NCI-H510A (cell line): Measurements from ENCODE around the gene ENPP1.

Source experiments
- DNase-seq: peaks from one replicate; lab custom pipeline; 2025; lab: John Stamatoyannopoulos, UW

Gene ENPP1

DNA sequence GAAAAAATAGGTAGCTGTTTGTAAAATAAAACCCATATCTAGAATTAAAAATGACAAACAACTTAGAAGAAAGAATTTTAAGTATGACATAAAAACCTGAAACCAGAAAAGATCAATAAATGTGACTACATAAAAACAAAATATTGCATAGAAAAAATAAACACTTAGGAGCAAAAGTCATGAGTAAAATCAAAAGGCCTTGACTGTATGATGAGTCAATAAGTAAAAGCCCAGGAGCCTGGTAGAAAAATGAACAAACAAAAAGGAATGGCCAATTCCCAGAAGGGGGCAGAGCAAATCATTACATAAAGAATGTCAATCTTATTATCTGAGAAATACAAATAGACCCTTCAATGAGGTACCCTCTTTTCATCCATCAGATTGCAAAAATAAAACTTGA, 20.7 kb upstream of the ENPP1 start:
- no peak for DNase-seq

DNA sequence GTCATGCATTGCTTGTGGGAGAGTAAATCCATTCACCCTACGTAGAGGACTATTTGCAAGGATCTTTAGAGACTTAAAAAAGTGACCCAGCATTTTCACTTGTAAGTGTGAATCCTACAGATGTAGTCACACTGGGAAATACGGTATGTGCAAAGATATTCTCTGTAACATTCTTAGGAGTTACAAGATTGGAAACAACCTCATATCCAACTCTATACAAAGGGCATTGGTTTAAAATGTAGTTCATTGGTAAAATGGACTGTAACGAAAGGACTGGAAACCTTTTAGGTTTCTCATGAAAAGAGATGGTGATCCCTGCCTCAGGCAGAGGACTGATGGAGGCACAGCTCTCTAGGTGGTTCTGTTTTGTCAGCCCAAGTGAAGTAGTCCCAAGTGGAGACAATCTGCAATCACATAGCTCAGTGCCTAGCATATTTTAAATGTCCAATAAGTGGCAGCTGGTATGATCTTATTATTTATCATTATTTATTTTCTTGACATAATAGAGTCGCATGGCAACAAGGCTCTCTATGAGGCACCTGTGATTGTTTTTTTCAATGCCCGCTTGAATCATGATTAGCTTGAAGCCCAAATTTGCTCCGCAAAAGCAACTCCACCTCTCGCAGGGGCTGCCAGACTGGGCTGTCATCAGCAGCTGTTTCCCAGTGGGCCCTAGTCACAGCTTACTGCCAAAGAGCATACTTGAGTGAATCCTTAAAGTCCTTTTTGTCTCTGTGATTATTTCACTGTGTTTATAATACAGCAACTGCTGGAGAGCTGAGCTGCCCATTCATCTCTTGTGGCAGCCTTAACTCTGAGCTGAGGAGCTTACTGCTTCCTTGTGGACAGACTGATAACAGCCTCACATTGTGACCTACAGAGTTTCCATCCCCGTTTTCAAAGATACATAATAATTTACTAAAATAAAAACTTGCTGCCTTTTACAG, 19.8 kb upstream of the ENPP1 start:
- no peak for DNase-seq

DNA sequence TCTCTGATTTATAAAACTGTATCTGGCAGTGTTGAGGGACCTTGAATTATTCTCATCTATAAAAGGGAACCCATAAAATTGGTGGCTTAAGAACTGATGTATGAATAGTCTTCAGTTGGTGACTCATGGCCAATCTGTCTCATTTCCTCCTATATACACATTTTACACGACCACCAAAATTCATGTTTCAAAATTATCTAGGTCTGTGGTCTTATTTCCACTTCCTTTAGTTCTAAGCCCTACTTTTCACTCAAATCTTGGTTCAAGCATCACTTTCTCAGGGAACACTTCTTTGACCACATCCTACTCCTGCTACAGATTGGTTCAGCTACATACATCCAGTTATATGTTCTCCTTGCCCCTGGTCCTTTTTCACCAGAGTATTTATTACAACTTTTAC, 18.6 kb upstream of the ENPP1 start:
- DNase-seq, result no peak

- no peak for DNase-seq
Measured at GRCh38 chr6:131791476-131791875, 16.3 kb upstream of the ENPP1 start.

GRCh38 chr6:131792091-131792496, 15.7 kb upstream of the ENPP1 start:
- DNase-seq, result no peak

DNA sequence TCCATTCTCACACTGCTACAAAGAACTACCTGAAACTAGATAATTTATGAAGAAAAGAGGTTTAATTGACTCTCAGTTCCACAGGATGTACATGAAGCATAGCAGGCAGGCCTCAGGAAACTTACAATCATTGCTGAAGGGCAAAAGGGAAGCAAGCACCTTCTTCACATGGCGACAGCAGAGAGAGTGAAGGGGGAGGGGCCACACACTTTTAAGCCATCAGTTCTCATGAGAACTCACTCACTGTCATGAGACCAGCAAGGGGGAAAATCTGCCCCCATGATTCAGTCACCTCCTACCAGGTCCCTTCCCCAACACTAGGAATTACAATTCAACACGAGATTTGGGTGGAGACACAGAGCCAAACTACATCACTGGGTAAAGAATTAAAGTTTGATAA, 12.5 kb upstream of the ENPP1 start:
- no peak for DNase-seq

- no peak for DNase-seq
Measured at GRCh38 chr6:131802347-131802746, 5.5 kb upstream of the ENPP1 start.

GRCh38 chr6:131803007-131803769, 4.6 kb upstream of the ENPP1 start:
- DNase-seq, result no peak

DNA sequence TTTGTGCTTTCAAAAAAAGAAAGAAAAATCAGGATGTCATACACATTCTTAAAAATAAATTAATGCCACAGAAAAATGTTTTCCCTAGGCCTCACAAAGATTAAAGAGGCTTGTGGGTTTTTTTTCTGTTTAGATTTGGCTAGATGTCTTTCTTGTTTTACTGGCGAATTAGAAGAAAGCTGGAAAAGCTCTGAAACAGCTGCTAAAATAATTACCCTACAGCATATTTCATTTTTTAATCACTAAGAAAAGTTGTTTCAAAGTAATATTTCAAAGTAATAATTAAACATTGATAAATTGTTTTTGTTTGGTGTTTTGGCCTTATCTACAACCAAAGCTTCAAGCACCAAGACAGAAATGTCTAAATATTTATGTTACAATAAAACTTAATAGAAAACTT, 3.7 kb upstream of the ENPP1 start:
- DNase-seq, result no peak

GRCh38 chr6:131807321-131807643, 538 bp upstream of the ENPP1 start:
- DNase-seq, result no peak

DNA sequence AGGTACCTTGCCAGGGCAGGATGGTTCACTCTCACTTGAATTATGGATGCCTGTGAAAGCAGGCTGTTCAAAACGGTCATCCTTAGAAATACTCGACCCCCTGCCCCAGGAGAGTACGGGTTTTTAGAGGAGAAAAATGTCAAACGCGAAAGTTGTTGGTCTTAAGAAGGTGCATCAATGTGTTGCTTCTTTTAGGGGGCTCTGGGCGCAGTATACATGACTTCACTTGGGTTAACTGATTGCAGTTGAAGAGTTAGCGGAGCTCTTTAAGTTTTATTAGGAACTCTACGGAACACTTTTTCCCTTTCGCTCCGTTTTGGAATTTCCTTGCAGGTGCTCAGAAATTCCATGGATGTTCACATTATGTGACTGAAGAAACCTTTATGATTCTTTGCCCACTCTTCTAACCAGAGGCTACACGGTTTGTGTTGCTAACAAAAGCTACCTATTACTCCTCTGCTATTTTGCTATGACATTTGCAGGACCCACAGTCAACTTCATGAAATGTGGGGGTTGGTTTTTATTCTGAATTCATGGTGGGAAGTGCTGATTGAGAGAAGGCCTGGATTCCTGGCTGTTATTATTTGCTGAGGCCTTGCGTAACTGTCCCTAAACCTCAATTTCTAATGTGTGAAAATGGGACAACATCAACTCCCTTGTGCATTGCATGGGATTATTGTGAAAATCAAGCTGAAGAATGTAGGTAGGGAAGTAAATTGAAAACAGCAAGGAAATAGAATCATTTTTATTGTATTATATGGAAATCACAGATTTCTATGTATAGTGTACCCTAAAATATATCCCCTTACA, 845 bp downstream of the ENPP1 start:
- DNase-seq, result no peak

DNA sequence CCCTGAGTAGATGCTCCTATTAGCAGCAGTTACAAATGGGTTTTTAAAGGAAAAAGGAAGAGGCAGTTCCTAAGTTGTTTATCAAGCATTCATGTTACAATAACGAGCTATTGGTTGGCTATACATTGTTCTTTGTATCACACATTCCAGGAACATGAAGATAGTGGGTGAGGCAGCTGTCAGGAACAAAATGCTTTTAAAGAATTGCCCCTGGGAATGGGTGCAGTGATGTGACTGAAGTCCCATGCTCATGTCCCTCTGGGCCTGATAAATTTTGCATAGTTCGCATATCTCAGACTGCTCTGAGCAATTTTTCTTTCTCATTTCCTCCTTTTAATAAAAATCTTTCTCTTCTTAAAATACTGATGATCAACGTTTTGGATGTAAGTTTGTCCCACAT, 3.7 kb downstream of the ENPP1 start:
- DNase-seq, result no peak

DNA sequence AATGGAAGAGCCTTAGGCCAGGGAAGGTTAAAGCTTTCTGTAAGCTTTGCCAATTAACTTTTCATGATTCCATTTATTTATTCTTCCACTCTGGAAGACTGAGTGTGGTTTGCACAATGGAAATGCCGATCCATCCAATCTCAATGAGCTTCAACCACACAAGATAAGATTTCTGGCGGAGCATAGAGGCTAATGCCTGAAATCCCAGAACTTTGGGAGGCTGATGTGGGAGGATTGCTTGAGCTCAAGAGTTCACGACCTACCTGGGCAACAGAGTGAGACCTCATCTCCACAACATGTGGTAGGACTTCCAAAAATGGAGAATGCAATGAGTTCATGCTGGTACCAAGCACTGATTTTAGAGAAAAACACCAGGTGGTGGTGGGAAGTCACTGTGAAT, 6.2 kb downstream of the ENPP1 start:
- DNase-seq, result no peak

DNA sequence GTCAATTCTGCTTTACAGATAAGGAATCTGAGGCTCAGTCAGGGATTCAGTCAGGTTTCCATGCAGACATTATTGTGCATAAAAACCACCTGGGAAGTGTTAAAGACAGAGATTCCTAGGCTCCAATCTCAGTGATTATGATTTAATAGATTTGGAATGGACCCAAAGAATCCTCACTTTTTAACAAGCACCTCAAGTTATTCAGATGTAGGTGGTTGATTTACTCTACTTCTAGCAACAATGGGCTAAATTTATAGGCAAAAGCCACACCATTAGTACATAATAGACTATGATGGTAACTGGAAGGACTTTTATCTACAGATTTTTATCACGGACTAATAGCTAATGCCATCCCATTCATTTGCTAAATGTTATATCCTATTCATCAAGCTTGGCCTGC, 9.0 kb downstream of the ENPP1 start:
- no peak for DNase-seq

DNA sequence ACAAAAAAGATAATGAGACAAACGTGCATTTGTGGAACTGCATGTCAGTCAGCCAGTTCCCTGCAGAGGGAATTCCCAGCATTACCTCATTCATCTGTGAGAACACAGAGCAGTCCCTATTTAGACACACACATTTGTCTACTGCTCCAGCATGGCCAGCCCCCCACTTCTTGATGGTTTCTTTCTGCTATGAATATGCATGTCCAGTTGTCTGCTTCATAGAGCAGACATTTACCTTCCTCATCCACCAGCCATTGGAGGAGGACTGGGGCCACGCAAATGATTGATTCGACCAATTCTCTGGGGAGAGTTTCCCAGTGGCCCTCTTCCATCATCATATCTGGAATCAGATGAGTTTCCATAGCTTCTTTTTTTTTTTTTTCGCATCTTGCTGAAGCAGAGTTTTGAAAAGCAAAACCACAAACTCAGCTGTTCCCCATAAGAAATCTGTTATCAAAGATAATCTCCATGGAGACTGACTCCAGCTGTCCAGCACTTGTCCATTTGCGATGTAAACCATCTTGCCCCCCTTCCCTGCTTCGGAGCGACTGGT, 11.8 kb downstream of the ENPP1 start:
- no peak for DNase-seq

DNA sequence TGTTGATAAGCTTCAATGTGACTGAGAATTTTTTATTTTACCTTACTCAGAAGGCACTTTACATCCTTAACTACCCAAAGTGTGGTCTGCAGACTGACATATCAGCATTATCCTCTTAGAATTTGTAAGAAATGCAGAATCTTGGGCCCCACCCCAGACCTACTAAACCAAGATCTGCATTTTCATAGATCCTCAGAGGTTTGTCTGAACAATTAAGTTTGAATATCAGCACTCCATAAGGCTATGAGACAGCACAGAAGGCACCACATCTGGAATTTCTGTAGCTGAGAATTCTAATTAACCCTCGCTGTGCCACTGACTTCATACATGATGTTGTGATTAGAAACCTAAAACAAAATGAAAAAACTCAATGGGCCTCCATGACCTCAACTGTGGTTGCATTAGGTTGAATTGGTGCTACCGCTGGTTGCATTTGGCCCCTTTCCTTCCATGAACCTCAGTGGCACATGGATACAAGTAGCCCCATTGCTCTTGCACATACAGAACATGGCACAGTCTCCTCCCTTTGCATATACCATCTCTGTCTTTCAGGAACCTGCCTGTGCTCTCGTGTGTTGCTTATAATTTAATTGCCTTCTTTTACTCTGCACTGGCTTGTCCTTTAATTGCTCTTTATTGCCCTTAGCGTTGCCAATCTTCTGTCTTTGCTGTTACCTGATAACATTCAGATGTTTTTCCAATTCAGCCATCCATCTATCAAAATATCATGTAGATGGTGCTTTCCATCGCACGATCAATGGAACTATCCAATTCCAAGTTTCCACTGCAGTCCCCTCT, 13.4 kb downstream of the ENPP1 start:
- no peak for DNase-seq

DNA sequence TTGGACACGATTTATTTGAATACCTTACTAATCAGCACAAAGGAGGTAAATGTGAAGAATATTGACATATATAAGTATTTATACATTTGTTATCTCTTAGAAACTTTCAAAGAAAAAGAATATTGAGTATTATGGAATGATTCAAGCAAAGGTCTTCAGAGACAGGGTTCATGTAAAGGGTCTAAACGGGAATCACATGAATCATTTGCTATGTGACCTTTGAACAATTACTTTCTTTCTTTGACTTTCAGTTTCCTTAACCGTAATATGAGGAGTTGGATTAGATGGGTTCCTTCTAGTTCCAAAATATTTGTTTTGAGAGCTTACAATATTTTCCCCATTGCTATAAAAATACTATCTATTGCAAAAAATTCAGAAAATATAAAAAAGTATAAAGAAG, 14.3 kb downstream of the ENPP1 start:
- no peak for DNase-seq

- no peak for DNase-seq
Measured at GRCh38 chr6:131823276-131823902, 15.6 kb downstream of the ENPP1 start.

- DNase-seq, result no peak
Measured at GRCh38 chr6:131825946-131826345, 18.1 kb downstream of the ENPP1 start.

- DNase-seq, result no peak
Measured at GRCh38 chr6:131828080-131828479, 20.3 kb downstream of the ENPP1 start.

DNA sequence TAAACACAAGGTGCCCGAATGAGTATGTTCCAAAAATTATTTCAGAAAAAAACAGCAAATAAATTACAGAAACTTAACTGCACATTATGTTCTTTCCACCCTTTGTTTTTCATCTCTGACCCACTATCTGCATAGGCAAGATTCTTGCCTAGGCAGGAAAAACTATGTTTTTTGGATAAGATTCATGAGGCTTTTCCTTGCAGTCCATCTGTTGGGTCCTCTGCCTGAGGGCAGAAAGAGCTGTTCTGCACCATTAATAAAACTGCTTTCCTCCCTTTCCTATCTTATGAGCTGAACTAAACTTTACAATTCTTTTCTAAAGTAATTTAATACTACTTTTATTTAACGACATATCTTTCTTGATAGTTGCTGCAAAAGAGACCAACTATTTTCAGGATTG, 21.1 kb downstream of the ENPP1 start:
- no peak for DNase-seq
